HTERT RPE-1 (cell line): Measurements from ENCODE around the gene CNR1.
"Not testable (repeated sequence)": the region's sequence is repeated elsewhere in the genome, so short reads cannot be mapped to it uniquely, and the experiment has no call there.

ENCODE experiments used
- in situ Hi-C: fragments of 300-500 bp; cut with MboI; formaldehyde crosslinking; loops from 4 replicates; pipeline ENCODE4 v1.14.3; 2020; ENCODE audit warnings: low sequenced_read_pairs

CNR1 gene

GRCh38 chr6:88165844-88166492 lies at the start of gene CNR1:
CNR1 (minus strand) TSS chr6:88166347; CDS start chr6:88145274, 21,073 bp downstream.
- in situ Hi-C loops, result no loop called here

GRCh38 chr6:88211446-88211845 lies 45.3 kb upstream of the CNR1 start:
- in situ Hi-C loops, result no loop called here

GRCh38 chr6:88209301-88209700 lies 43.2 kb upstream of the CNR1 start:
- in situ Hi-C loops, result no loop called here

GRCh38 chr6:88208726-88209125 lies 42.6 kb upstream of the CNR1 start:
- in situ Hi-C loops, result no loop called here

- in situ Hi-C loops, result not testable (repeated sequence)
Measured at GRCh38 chr6:88201734-88202133, 35.6 kb upstream of the CNR1 start.

- in situ Hi-C loops, result no loop called here
Measured at GRCh38 chr6:88184921-88185320, 18.8 kb upstream of the CNR1 start.

- in situ Hi-C loops, result no loop called here
Measured at GRCh38 chr6:88183471-88183870, 17.3 kb upstream of the CNR1 start.

- in situ Hi-C loops, result no loop called here
Measured at GRCh38 chr6:88179692-88180091, 13.5 kb upstream of the CNR1 start.

- in situ Hi-C loops, result no loop called here
Measured at GRCh38 chr6:88177961-88178464, 11.9 kb upstream of the CNR1 start.

- in situ Hi-C loops, result no loop called here
Measured at GRCh38 chr6:88174906-88175305, 8.8 kb upstream of the CNR1 start.

GRCh38 chr6:88171312-88171711 lies 5.2 kb upstream of the CNR1 start:
- in situ Hi-C loops, result no loop called here

- in situ Hi-C loops, result no loop called here
Measured at GRCh38 chr6:88168362-88168761, 2.2 kb upstream of the CNR1 start.

GRCh38 chr6:88167352-88167937 lies 1.3 kb upstream of the CNR1 start:
- in situ Hi-C loops, result no loop called here

- in situ Hi-C loops, result no loop called here
Measured at GRCh38 chr6:88166493-88167351, 575 bp upstream of the CNR1 start.

GRCh38 chr6:88165087-88165843 lies 882 bp downstream of the CNR1 start:
- in situ Hi-C loops, result no loop called here

GRCh38 chr6:88164061-88164460 lies 2.1 kb downstream of the CNR1 start:
- in situ Hi-C loops, result no loop called here

GRCh38 chr6:88163616-88164015 lies 2.5 kb downstream of the CNR1 start:
- in situ Hi-C loops, result no loop called here

GRCh38 chr6:88161940-88162339 lies 4.2 kb downstream of the CNR1 start:
- in situ Hi-C loops, result no loop called here

- in situ Hi-C loops, result no loop called here
Measured at GRCh38 chr6:88157106-88157505, 9.0 kb downstream of the CNR1 start.

GRCh38 chr6:88145298-88145963 lies 20.7 kb downstream of the CNR1 start:
- in situ Hi-C loops, result no loop called here
